CD4-positive, CD25-positive, alpha-beta regulatory T cell (primary cell): ENCODE measurements around the gene ZDHHC13. TPM values are rescaled to one million over a fixed set of nuclear protein-coding genes. Genes with fewer than 3 reads are reported as not detected.

Source experiments
- ATAC-seq, 2 donors: fragments of 150-1000 bp; cut with Tn5 transposase; one replicate each; pipeline ENCODE4 v1.10.0; 2021; ENCODE audit warnings: low read depth in 2 of 2, moderate number of reproducible peaks in 2 of 2, moderate library complexity in 1 of 2
- DNase-seq, 3 donors: peaks; one replicate each; pipeline versions ENCODE4 v3.0.0 to v3.0.0-alpha.2; 2012 to 2022; ENCODE audit warnings: mixed read lengths in 1 of 3
- H3K27ac ChIP-seq: one replicate; pipeline ENCODE4 v1.7.0; 2013; ENCODE audit warnings: mild to moderate bottlenecking, low read length; ENCODE audit not compliant: insufficient read depth, poor library complexity, severe bottlenecking
- H3K27me3 ChIP-seq: one replicate; pipeline ENCODE4 v1.7.0; 2013; ENCODE audit warnings: low read length; ENCODE audit not compliant: control insufficient read depth, insufficient read depth
- H3K36me3 ChIP-seq: one replicate; pipeline ENCODE4 v1.7.0; 2013; ENCODE audit warnings: mild to moderate bottlenecking, low read length, moderate library complexity; ENCODE audit not compliant: control insufficient read depth, insufficient read depth
- H3K4me1 ChIP-seq: 2 replicates; pipeline ENCODE4 v1.7.0; 2013; ENCODE audit warnings: mild to moderate bottlenecking, low read length; ENCODE audit not compliant: insufficient read depth, control insufficient read depth, poor library complexity, severe bottlenecking
- H3K4me3 ChIP-seq: one replicate; pipeline ENCODE4 v1.7.0; 2013; ENCODE audit warnings: low read depth, mild to moderate bottlenecking, low read length, moderate library complexity
- H3K9me3 ChIP-seq, 2 experiments: 1 replicate in 1 of 2; 2 replicates in 1 of 2; pipeline ENCODE4 v1.7.0; 2013; ENCODE audit warnings: low read length in 2 of 2, mild to moderate bottlenecking in 1 of 2, moderate library complexity in 1 of 2; ENCODE audit not compliant: control insufficient read depth in 2 of 2
- H3K27ac Mint-ChIP-seq, 3 donors: one replicate each; pipeline ENCODE4 v1.8.0; 2020 to 2022; ENCODE audit warnings: mild to moderate bottlenecking in 3 of 3, mixed read lengths in 3 of 3, moderate library complexity in 2 of 3
- H3K27me3 Mint-ChIP-seq: one replicate; pipeline ENCODE4 v1.8.0; 2022; ENCODE audit warnings: mild to moderate bottlenecking, mixed read lengths
- H3K36me3 Mint-ChIP-seq: one replicate; pipeline ENCODE4 v1.8.0; 2020; ENCODE audit warnings: mixed read lengths
- H3K4me1 Mint-ChIP-seq, 4 donors: one replicate each; pipeline ENCODE4 v1.8.0; 2020 to 2022; ENCODE audit warnings: mixed read lengths in 4 of 4, mild to moderate bottlenecking in 1 of 4
- H3K4me3 Mint-ChIP-seq, 4 donors: one replicate each; pipeline ENCODE4 v1.8.0; 2020 to 2022; ENCODE audit warnings: mild to moderate bottlenecking in 4 of 4, mixed read lengths in 4 of 4, moderate library complexity in 3 of 4
- H3K9me3 Mint-ChIP-seq, 7 donors: one replicate each; pipeline ENCODE4 v1.8.0; 2020 to 2022; ENCODE audit warnings: mixed read lengths in 7 of 7, mild to moderate bottlenecking in 3 of 7, moderate library complexity in 2 of 7
- polyA plus RNA-seq, 4 donors: library from polyadenylated mRNA; unstranded; fragments of 300-500 nt; fragmentation: Illumina TruSeq; gene quantifications; one replicate each; pipeline ENCODE4 v1.2.3, GENCODE V29; 2021
- total RNA-seq: library from RNA; stranded (reverse); gene quantifications from one replicate; pipeline ENCODE4 v1.2.3, GENCODE V29; 2022

Gene ZDHHC13
- total and polyA plus RNA-seq, 5 donors from 2014 or later: 9.6 to 21.0 (median 16.2) TPM

DNA sequence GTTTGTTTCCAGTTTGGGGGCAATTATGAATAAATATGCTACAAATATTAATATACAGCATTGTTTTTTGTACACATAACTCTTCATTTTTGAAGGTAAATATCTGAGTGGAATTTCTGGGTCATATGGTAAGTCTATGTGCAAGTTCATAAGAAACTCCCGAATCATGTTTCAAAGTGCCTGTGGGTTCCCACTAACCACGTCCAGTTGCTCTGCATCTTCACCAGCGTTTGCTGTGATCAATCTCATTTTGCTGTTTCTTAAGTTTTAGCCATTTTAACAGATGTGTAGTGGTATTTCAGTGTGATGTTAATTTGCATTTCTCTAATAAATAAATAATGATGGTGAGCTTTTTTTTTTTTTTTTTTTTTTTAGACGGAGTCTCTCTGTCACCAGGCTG, 99.1 kb downstream of the ZDHHC13 start:
- no peaks in the 10 kb centered on the region for H3K9me3 Mint-ChIP-seq
- DNase-seq: no peak

DNA sequence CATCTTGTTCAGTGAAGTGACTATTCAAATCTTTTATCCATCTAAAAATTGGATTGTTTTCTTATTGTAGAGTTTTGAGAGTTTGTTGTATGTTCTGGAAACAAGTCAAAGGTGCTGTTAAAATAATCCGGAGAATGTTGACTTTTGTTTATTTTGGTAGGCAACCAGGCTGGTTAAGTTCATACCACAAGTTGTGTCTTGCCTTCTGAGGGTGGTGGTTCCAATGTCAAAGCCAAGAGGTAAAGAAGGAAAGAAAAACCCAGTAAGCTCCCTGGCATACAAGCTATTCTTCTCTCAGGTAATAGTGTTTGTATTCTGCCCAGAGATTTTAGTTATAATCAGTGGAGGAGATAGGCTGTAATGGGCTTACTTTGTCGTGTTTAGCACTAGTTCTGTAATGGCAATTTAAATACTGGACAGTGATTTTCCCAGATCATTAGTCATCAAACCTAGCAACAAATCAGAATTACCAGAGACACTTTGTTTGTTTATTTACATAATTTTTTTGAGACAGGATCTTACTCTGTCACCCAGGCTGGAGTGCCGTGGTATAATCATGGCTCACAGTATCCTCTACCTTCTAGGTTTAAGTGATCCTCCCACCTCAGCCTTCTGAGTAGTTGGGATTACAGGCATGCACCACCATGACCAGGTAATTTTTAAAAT, 99.9 kb downstream of the ZDHHC13 start:
- DNase-seq (no peak), ATAC-seq (no peak)
- Mint-ChIP-seq H3K4me3 (no peak overlapping the region), H3K9me3 (no peaks in the 10 kb centered on the region), H3K4me1 (no peaks in the 10 kb centered on the region), H3K27me3 (peaks cover 26% of the 10 kb centered on the region), H3K27ac (no peak overlapping the region), H3K36me3 (no peaks in the 10 kb centered on the region)
- H3K27me3 ChIP-seq: peaks cover 5% of the 10 kb centered on the region
- H3K36me3 ChIP-seq: no peaks in the 10 kb centered on the region
- no peaks in the 10 kb centered on the region for H3K9me3 ChIP-seq
- no peak overlapping the region for H3K27ac ChIP-seq
- no peak overlapping the region for H3K4me3 ChIP-seq
- no peaks in the 10 kb centered on the region for H3K4me1 ChIP-seq

More for the DNA sequence above, 99.1 kb downstream of the ZDHHC13 start:
- Mint-ChIP-seq H3K4me1 (no peaks in the 10 kb centered on the region), H3K27me3 (peaks cover 26% of the 10 kb centered on the region), H3K27ac (no peak overlapping the region), H3K36me3 (no peaks in the 10 kb centered on the region), H3K4me3 (no peak overlapping the region)
- Histone ChIP-seq H3K27me3 (peaks cover 5% of the 10 kb centered on the region), H3K9me3 (no peaks in the 10 kb centered on the region), H3K36me3 (no peaks in the 10 kb centered on the region), H3K4me1 (no peaks in the 10 kb centered on the region), H3K27ac (no peak overlapping the region), H3K4me3 (no peak overlapping the region)
- no peak for ATAC-seq

DNA sequence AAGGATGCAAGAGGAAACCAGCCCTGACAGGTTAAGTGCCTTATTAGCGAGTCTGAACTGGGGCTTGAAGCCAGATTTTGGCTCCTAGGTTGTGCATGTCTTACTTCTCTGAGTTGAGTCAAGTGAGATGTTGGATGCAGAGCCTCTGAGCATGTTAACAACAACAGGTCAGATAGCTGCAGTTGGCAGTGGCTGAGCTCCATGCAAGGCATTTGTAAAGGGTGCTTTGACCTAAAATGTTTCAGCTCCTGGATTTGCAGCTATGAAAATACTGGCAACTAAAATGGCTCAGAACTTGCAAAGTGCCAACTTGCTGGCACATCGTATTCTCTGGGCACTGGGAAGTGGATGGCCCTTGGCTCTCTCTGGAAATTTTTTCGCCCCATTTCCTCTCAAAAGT, 101.2 kb downstream of the ZDHHC13 start:
- no peak for ATAC-seq
- Mint-ChIP-seq H3K27ac (no peak overlapping the region), H3K36me3 (no peaks in the 10 kb centered on the region), H3K4me3 (no peak overlapping the region), H3K4me1 (no peaks in the 10 kb centered on the region), H3K27me3 (peaks cover 26% of the 10 kb centered on the region), H3K9me3 (peaks cover 0 to 3% (median 0%) of the 10 kb centered on the region in 7 donors)
- no peaks in the 10 kb centered on the region for H3K9me3 ChIP-seq
- no peaks in the 10 kb centered on the region for H3K4me1 ChIP-seq
- peaks cover 2% of the 10 kb centered on the region for H3K27me3 ChIP-seq
- no peak overlapping the region for H3K4me3 ChIP-seq
- H3K27ac ChIP-seq: no peak overlapping the region
- H3K36me3 ChIP-seq: no peaks in the 10 kb centered on the region
- DNase-seq: no peak

DNA sequence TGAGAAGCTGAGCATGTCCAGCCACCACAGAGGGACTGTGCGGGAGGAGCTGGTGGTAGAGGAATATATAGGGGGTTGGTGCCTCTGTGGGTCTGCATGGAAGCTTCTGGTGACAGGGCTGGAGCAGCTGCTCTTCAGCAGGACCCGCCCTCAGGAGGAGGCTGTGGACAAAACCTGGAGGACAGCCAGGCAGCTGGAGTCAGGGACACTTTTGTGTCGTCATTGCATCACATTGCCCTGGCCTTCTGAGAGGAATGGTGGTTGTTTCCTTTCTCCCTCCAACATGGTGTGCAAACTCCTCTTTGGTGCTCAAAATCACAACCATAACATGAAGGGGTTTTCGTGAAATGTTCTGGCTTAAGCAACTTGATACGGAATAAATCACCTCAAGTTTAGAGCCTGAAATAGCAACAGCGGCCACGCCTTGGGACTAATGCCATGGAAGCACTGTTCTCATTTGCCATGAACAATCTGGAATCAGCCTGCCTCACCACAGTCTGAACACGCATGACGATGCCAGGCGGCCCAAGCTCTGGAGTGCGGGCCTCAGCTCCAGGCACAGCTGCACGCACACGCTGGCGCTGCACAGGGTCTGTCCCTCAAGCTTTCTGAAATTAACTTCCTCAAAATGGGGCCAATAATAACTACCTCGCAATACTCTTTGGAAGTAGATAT, 102.0 kb downstream of the ZDHHC13 start:
- Mint-ChIP-seq H3K4me1 (no peaks in the 10 kb centered on the region), H3K27ac (no peak overlapping the region), H3K9me3 (peaks cover 0 to 3% (median 0%) of the 10 kb centered on the region in 7 donors), H3K4me3 (no peak overlapping the region), H3K27me3 (peaks cover 22% of the 10 kb centered on the region), H3K36me3 (no peaks in the 10 kb centered on the region)
- H3K9me3 ChIP-seq: no peaks in the 10 kb centered on the region
- no peak for ATAC-seq
- H3K27me3 ChIP-seq: no peaks in the 10 kb centered on the region
- no peak overlapping the region for H3K4me3 ChIP-seq
- H3K36me3 ChIP-seq: no peaks in the 10 kb centered on the region
- H3K4me1 ChIP-seq: no peaks in the 10 kb centered on the region
- H3K27ac ChIP-seq: no peak overlapping the region
- no peak for DNase-seq

DNA sequence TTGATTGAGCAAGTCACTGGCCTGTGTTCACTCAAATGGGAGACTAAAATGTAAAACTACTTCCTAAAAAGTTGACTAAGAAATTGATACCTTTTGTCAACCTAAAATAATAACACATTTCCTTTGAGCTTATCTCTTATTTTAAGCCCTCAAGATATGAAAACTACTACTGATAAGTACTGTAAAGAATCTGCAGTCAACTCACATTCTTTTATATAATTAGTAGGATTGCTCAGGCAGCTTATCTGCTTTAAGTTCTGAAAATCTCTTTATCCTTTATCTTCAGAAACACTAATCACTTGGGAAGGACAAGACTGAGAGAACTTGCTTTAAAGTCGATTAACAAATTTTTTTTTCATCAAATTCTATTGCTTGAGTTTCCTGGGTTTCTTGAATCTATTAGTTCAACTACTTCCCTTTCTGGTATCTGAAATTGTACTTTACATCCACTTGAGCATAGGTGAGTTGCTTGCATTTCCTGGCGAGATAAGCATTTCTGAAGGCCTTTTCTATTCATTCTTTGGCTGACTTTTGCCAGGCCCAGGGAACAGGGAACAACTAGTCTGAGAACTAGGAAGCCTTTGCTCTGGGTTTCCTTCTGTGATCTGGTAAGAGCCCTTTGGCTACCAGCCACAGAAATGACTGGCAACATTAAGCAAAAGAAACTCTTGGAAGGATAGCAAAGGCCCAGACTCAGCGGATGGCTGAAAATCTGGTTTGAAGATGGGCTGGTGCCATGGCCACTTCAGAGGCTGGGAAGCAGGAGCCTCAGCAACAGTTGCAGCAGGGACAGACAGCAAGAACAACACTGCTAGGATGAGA, 104.1 kb downstream of the ZDHHC13 start:
- Mint-ChIP-seq H3K4me3 (no peak overlapping the region), H3K36me3 (no peaks in the 10 kb centered on the region), H3K9me3 (peaks cover 0 to 3% (median 0%) of the 10 kb centered on the region in 7 donors), H3K27ac (no peak overlapping the region), H3K27me3 (peaks cover 8% of the 10 kb centered on the region), H3K4me1 (no peaks in the 10 kb centered on the region)
- H3K4me3 ChIP-seq: no peak overlapping the region
- no peaks in the 10 kb centered on the region for H3K4me1 ChIP-seq
- ATAC-seq: no peak
- no peaks in the 10 kb centered on the region for H3K36me3 ChIP-seq
- H3K27me3 ChIP-seq: no peaks in the 10 kb centered on the region
- H3K27ac ChIP-seq: no peak overlapping the region
- no peak for DNase-seq
- no peaks in the 10 kb centered on the region for H3K9me3 ChIP-seq

DNA sequence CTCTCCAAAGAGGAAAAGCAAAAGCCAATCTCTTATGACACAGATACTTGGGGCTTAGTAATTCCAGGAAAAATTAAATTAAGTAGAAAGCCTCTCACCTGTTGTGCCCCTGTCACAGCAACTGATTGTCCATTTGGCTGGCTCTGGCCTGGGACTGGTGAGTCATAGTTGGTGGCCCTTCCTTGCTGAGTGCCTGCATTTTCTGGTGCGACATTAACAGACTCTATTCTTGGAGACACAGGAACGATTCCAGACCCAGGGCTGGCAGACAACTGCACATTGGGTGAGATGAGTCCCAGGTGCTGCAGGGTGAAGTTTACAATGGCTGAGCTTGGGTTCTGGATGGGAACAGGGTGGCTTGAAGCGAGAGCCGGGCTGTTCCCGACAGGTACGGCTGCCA, 108.2 kb downstream of the ZDHHC13 start:
- no peaks in the 10 kb centered on the region for H3K36me3 ChIP-seq
- Mint-ChIP-seq H3K27ac (no peak overlapping the region), H3K4me3 (no peak overlapping the region), H3K4me1 (peaks cover 0 to 7% (median 2%) of the 10 kb centered on the region in 4 donors), H3K36me3 (no peaks in the 10 kb centered on the region), H3K9me3 (peaks cover 0 to 3% (median 0%) of the 10 kb centered on the region in 7 donors), H3K27me3 (no peaks in the 10 kb centered on the region)
- no peak overlapping the region for H3K4me3 ChIP-seq
- H3K9me3 ChIP-seq: no peaks in the 10 kb centered on the region
- no peaks in the 10 kb centered on the region for H3K27me3 ChIP-seq
- ATAC-seq (no peak), DNase-seq (no peak)
- no peak overlapping the region for H3K27ac ChIP-seq
- H3K4me1 ChIP-seq: no peaks in the 10 kb centered on the region

DNA sequence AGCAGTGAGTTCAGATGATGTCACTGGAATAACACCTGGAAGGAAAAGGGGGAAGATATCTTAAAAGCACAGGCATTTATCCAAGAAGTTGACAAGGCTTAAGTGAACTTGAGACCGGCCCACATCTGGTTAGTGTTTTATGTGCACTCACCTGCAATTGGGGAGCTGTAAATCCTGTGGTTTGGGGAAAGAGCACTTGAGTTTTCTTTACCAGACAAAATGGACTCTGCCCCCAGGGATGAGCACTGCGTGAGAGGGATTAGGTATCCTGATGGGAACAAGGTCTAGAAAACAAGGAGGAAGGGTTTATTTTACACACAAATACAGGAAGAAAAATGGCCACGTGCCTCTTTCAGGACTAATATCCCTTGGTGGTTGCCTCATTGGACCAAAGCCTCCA, 108.6 kb downstream of the ZDHHC13 start:
- H3K27me3 Mint-ChIP-seq: no peaks in the 10 kb centered on the region
- no peaks in the 10 kb centered on the region for H3K27me3 ChIP-seq
- peaks cover 0 to 3% (median 0%) of the 10 kb centered on the region in 7 donors for H3K9me3 Mint-ChIP-seq
- no peaks in the 10 kb centered on the region for H3K9me3 ChIP-seq
- H3K4me1 ChIP-seq: no peaks in the 10 kb centered on the region
- ATAC-seq (no peak), DNase-seq (no peak)
- H3K36me3 Mint-ChIP-seq: no peaks in the 10 kb centered on the region
- no peak overlapping the region for H3K27ac Mint-ChIP-seq
- no peaks in the 10 kb centered on the region for H3K36me3 ChIP-seq
- H3K4me3 Mint-ChIP-seq: no peak overlapping the region
- H3K4me1 Mint-ChIP-seq: peaks cover 0 to 10% (median 4%) of the 10 kb centered on the region in 4 donors
- H3K27ac ChIP-seq: no peak overlapping the region
- no peak overlapping the region for H3K4me3 ChIP-seq
